Erythroblast (primary cell): ENCODE results near the gene MAST4.

ENCODE experiments used
- GATA1 ChIP-seq: IDR thresholded peaks from 2 replicates; pipeline ENCODE4 v1.6.1; 2011; ENCODE audit warnings: low read depth, mild to moderate bottlenecking, control low read depth, low read length, moderate library complexity
- POLR2A ChIP-seq: IDR thresholded peaks from 2 replicates; pipeline ENCODE4 v1.6.1; 2011; ENCODE audit warnings: mild to moderate bottlenecking, low read length

DNA sequence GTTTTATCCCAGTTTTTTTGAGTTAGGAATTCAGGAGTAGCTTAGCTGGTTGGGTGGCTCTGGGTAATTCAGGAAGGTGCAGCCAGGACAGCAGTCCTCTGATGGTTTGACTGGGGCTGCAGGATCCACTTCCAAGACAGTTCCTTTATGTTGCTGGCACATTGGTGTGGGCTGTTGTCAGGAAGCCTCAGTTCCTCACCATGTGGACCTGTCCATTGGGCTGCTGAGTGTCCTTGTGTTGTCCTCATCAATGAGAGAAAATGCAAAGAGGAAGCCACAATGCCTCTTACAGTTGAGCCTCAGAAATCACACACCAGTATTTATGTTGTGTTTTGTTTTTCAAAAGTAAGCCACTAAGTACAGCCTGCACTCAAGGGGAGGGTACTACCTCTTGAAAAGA lies 140.9 kb downstream of the MAST4 start:
- TF ChIP-seq POLR2A (no peak), GATA1 (no peak)
